Measurements from ENCODE around the gene SRRD.

DNA sequence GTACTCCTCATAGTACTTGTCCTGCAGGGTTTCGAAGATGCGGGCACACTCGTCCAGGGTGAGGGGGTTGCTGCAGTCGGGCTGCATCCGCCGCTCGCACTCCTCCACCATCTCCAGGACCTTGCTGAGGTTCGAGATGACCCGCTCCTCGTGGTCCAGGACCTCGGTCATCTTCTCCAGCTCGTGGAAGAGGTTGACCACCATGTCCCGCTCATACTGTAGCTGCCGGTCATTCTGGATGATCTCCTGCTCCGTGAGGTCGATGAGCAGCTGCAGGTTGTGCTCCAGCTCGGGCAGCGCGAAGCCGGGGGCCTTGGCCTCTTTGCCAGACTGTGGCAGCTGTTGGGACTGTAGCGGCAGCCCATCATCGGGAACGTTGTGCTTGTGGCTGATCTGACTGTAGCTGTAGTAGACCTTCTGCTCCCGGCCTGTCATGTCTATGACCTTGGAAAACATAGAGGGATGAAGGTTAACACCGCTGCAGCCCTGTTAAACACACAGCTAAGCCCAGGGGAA is 15.6 kb downstream of the SRRD start:
- no peak for TF ChIP-seq POLR2AphosphoS5 (IDR thresholded peaks at IDR 0.05)
- TF ChIP-seq EP300 (IDR thresholded peaks at IDR 0.05) = no peak

Data from upper lobe of left lung (tissue), 4 donors.